ENCODE measurements around the gene CCDC126. TPM values are rescaled to one million over a fixed set of nuclear protein-coding genes. Genes with fewer than 3 reads are reported as not detected.

CCDC126 gene
- total and polyA plus RNA-seq, 2 of the 4 experiments (the other 2 are of a cell fraction) = 4.1 to 5.6 TPM

Small RNAs within 50 kb of the gene (microRNA-seq; reads per million reads assigned to microRNA genes)
- not detected for gene AC006026.2 (ENCODE audit: insufficient read depth, insufficient read length)

Small RNAs within 50 kb of the gene (small RNA-seq; reads per million reads assigned to genes)
- 0 reads per million in 5 experiments for gene AC006026.2

Other genes starting within 250 kb of the CCDC126 start
- gene IGF2BP3, start 126.9 kb upstream of the CCDC126 start, total RNA-seq (2012; rRNA removed) = 59.3 and 94.2 TPM in 2 replicates
- gene IGF2BP3, start 126.9 kb upstream of the CCDC126 start, polyA plus RNA-seq (2012; rRNA removed) = 47.6 and 50.9 TPM in 2 replicates
- gene TRA2A, start 65.4 kb upstream of the CCDC126 start, total RNA-seq (2012; rRNA removed) = 36.4 and 44.3 TPM in 2 replicates
- gene TRA2A, start 65.4 kb upstream of the CCDC126 start, polyA plus RNA-seq (2012; rRNA removed) = 73.6 and 77.3 TPM in 2 replicates
- 1.1 and 1.4 TPM in 2 replicates for gene FAM221A, start 82.8 kb downstream of the CCDC126 start, total RNA-seq (2012; rRNA removed)
- gene FAM221A, start 82.8 kb downstream of the CCDC126 start, polyA plus RNA-seq (2012; rRNA removed) = 2.0 and 2.1 TPM in 2 replicates
- gene STK31, start 112.8 kb downstream of the CCDC126 start, total RNA-seq (2012; rRNA removed) = not detected in 2 replicates
- gene STK31, start 112.8 kb downstream of the CCDC126 start, polyA plus RNA-seq (2012; rRNA removed) = not detected in 2 replicates

Measured in IMR-90 (cell line).